ENCODE data around the gene NCEH1.
"Not testable (repeated sequence)": the region's sequence is repeated elsewhere in the genome, so short reads cannot be mapped to it uniquely, and the experiment has no call there.

NCEH1 gene

GRCh38 chr3:172607305-172608121, 103.4 kb downstream of the NCEH1 start:
- DNase-seq, result no peak

- DNase-seq, result no peak
These were observed 104.8 kb downstream of the NCEH1 start for GRCh38 chr3:172606021-172606420.

DNA sequence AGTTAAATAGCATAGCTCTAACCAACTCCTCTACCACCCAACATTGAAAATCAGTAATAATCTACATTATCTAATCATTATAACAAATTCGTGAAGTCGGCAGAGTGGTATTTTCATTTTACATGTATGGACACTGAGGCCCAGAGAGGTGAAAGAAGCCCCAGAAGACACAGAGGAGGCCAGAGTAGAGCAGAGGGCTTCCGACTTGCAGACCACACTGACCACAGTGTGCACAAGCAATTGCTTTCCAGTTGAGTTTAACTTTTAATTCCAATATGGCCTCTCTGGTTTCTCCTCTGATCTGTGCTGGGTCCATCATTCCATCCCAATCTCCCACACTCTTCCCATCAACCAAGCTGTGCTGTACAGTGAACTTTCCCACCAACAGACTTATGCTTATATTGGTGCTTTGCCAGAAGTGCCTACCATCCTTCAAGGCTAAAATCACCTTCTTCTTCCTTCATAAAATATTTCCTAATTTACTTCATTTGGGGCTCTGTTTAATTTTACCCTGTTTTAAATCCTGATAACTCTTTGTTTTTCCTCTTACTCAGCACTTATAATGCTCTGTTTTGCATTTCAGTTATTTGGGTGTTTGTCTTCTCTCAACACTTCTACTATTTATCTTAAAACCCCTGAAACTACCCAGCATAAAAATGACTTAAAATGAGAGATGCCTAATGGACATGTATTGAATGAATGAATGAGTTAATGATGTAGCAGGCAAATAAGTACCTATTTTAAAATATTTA, 105.8 kb downstream of the NCEH1 start:
- no peak for DNase-seq

DNA sequence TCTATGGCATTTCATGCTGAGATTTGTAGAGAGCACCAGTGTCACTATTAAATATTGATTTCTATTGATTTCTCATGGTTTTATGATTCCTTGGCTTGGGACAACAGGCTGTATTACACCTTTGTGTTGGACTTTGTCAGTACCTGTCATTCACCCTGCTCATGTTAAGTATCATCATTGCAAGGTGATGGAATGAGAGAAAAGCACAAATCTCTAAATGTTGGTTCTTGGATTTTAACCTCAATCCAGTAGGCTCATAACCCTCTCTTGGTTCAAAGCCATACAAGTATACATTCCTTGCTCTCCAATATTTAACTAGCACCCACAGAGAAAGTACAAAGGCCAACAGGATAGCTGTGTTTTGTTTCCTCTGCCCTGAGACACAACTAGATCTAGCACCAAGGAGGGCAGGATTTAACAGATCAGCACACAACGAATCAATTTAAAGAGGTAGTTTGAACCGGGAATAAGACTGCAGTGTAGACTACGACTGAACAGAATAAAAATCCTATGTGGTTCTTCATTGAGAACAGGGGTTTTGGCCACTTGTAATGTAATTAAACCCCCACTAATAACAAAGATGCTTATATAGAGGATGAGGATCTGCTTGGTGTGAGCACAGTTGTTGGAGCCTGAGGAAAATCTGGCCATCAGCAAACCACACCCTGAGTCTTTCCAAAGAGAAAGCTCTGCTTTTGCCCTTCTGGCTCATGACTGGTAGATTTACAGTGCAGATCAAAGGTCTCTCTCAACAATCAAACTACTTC, 109.6 kb downstream of the NCEH1 start:
- no peak for DNase-seq

- DNase-seq, result no peak
These were observed 110.2 kb downstream of the NCEH1 start for GRCh38 chr3:172600644-172601065.

- no peak for DNase-seq
These were observed 112.0 kb downstream of the NCEH1 start for GRCh38 chr3:172598904-172599303.

DNA sequence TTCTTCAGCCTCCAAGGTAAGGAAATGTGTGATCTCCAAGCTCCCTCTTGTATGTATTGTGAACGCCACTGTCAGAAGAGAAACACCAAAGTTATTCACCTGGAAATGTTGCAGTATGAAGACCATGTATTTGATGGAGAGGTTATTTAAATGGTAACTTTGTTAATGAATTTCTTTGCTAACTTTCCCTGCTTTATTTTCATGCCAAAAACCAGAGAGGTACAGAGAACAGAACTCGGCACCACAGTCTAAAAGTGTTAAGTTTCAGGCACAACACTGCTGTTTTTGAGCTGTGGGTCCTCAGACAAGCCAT, 114.5 kb downstream of the NCEH1 start:
- DNase-seq, result no peak

DNA sequence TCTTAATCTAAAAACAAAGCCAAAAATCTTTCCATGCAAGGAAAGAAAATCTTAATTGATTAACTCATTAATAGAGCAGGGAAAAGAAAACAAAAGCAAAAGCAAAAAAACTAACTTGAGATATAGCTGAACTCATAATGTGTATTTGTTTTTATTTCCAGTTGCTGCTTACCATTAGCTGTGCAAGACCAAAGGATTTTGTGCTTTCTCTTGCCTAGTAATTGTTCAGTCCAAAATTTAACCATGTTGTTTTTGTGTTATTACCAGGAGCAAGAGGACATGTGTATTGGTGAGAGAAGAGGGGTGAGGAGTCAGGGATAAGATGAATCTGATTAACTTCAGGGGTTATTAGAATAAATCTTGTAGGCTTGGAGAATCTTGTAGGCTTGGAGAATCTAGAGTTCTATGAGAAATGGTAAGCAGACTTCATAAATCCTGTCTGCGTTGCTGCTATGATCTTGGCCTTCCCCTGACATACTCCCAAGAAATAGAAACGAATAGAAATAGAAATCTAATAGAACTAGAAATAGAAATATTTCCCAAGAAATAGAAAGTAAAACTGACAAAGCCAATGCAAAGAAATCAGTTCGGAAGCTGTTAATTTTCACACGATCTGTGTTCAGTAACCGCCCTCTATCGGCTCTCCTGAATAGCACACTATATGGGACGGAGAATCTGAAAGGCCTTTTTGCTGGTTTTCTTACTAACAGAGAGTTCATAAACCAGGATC, 115.0 kb downstream of the NCEH1 start:
- DNase-seq, result peak; percentile 83

DNA sequence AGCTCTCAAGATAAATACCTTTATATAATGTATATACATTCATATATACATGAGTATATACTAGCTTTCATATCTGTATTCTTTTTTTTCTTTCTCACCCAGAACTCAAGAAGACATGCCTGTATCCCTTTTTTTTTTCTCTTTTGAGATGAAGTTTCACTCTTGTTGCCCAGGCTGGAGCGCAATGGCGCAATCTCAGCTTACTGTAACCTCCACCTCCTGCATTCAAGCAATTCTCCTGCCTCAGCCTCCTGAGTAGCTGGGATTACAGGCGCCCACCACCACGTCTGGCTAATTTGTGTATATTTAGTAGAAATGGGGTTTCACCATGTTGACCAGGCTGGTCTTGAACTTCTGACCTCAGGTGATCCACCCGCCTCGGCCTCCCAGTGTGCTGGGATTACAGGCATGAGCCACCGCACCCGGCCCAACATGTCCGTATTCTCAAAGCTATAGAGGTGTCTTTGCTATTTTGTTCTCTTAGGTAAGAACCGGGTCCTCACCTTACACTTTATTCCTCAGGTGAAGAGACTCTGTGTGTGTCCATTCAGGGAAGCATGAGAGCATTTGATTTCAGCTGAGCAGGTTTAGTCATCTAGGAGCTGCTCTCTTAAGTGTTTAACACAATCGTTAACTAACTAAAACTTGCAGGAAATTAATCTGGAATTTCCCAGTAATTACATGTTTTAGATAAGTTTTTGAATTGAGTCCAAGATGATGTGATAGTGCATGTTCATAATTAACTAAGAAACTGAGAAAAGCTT, 115.8 kb downstream of the NCEH1 start:
- DNase-seq, result not testable (repeated sequence)

- no peak for DNase-seq
These were observed 117.8 kb downstream of the NCEH1 start for GRCh38 chr3:172592898-172593669.

DNA sequence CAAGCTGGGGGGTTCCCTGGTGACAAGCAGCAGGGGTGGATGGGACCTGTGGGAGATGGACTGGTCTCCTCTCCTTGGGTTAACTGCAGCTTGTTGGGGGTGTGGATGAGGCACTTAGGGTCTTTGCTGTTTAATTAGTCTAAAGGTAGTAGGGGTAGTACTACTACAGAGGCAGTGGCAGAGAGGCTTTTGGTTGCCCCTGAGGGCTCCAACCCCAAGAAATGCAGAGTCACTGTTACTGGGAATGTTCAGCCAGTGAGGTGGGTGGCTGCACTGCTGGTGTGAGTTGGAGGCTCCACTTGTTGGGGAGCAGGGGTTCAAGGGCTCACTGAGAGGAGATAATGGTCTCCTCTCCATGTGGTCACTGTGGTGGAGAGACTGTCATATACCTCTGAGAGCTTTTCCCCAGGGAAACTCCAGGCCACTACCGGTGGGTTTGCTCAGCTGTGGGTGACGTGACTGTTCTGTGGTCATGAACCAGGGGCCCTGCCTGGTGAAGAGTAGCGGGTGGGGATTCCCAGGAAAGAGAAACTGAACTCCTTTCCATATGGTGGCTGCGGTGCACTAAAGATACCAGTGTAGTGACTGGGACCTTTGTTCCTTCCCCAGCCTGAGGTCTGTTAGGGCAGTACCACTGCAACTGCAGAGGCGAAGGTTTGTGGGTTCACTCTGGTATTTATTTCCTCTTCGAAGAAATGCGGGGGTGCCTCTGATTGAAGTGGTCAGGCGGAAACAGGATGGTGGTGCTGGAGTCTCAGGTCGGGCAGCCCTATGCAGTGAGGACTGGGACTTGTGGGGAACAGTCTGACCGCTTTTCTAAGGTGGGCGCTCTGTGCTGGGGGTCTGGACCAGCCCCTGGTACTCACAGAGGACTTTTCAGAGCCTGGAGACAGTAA, 118.7 kb downstream of the NCEH1 start:
- peak; percentile 77 for DNase-seq

DNA sequence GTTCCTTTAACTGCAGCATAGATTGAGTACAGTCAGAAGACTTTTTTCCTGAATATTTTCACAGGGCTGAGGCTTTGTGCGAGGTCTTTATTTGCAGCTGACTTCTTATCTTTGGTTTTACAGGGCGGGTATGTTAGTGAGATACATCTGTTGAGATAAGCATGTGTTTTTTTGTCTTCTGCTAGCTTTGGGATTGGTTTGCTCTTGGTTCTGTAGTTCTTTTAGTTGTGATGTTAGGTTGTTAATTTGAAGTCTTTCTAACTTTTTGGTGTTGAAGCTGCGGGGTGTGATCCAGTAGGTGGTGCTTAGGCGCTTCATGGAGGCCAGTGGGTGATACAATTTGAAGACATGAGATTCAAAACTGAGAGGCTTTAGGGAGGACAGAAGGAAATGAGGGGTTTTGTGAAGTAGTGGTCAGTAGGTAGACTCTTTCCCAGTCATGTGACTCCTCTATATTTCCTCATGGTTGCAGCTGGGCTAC, 119.7 kb downstream of the NCEH1 start:
- peak; percentile 69 for DNase-seq

DNA sequence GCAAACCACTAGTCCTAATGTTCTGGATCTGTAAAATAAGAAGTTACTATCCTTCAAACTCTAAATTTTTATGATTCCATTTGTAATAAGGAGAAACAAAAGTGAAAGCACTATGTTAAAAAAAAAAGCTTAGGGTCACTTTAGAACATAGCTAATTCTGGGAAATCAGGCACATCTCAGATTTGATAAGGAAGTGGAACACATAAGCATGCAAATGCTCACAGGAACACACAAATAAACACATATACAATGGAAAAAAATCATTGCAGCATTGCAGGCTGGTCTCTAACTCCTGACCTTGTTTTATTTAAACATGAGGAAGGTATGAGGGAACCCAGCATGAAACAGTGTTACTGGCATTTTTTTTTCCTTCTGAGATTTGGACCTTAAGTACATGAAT, 124.4 kb downstream of the NCEH1 start:
- peak; percentile 81 for DNase-seq

DNA sequence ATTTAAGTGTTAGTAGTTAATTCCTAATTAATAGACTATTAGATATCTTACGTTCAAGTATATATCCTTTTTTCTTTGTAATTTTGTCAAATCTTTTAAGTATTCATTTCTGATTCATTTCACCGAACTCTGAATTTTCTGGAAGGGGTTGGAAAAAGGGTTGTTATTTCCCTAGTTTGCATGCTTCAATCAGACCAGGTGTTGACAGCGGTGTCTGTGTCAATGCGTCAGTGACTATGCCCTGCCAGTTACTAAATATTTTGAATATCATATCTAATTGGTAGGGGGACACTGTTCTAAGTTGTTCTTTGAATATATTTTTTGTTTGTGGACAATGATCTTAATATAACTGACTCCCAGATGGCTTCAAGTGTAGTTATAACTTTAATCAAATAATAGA, 124.9 kb downstream of the NCEH1 start:
- DNase-seq, result no peak

DNA sequence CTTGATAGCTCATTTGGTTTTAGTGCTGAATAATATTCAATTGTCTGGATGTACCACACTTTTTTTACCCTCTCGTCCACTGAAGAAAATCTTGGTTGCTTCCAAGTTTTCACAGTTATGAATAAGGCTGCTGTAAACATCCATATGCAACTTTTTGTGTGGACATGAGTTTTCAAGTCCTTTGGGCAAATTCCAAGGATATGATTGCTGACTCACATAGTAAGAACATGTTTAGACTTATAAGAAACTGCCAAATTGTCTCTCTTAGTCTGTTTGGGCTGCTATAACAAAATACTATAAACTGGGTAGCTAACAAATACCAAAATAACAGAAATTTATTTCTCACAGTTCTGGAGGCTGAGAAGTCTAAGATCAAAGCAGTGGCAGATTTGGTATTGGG, 128.2 kb downstream of the NCEH1 start:
- DNase-seq, result no peak

DNA sequence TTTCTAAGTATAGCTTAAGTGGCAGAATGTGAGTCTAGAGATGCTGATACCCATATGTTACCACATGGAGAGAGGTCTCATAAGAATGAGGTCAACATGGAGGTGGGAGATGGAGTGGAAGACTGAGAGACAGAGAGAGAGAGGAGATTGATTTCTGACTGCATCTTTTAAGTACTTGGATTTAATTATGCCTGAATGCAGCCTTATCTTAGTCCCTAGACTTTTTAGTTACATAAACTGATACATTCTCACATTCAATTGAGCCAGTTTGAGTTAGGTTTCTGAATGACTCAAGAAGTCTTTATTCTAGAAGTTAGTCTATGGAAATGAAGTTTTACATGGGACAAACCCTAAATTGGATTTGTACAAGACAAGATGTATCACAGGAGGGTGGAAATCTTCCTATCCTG, 129.1 kb downstream of the NCEH1 start:
- DNase-seq, result peak; percentile 42

GRCh38 chr3:172580680-172581401, 130.0 kb downstream of the NCEH1 start:
- peak; percentile 61 for DNase-seq
